Immature natural killer cell (primary cell): ENCODE measurements around the gene ADAP1. TPM values are rescaled to one million over a fixed set of nuclear protein-coding genes. Genes with fewer than 3 reads are reported as not detected.

Experiments
- DNase-seq, 3 donors: peaks; one replicate each; pipeline ENCODE4 v3.0.0; 2022; ENCODE audit warnings: mixed read lengths in 1 of 3
- H3K27ac Mint-ChIP-seq, 6 donors: one replicate each; pipeline ENCODE4 v1.8.0; 2020; ENCODE audit warnings: mixed read lengths in 6 of 6, mild to moderate bottlenecking in 5 of 6, inconsistent platforms in 4 of 6, moderate library complexity in 3 of 6
- H3K27me3 Mint-ChIP-seq, 3 donors: one replicate each; pipeline ENCODE4 v1.8.0; 2020 to 2021; ENCODE audit warnings: low read depth in 3 of 3, mild to moderate bottlenecking in 3 of 3, mixed read lengths in 3 of 3, moderate library complexity in 3 of 3, inconsistent platforms in 1 of 3
- H3K36me3 Mint-ChIP-seq, 3 donors: one replicate each; pipeline ENCODE4 v1.8.0; 2020; ENCODE audit warnings: mixed read lengths in 3 of 3, inconsistent platforms in 2 of 3, mild to moderate bottlenecking in 2 of 3
- H3K4me1 Mint-ChIP-seq, 2 donors: one replicate each; pipeline ENCODE4 v1.8.0; 2020; ENCODE audit warnings: inconsistent platforms in 2 of 2, mild to moderate bottlenecking in 2 of 2, mixed read lengths in 2 of 2, moderate library complexity in 1 of 2
- H3K4me3 Mint-ChIP-seq, 5 donors: one replicate each; pipeline ENCODE4 v1.8.0; 2020; ENCODE audit warnings: mild to moderate bottlenecking in 5 of 5, mixed read lengths in 5 of 5, inconsistent platforms in 3 of 5, moderate library complexity in 3 of 5
- H3K9me3 Mint-ChIP-seq, 6 donors: one replicate each; pipeline ENCODE4 v1.8.0; 2020; ENCODE audit warnings: mild to moderate bottlenecking in 6 of 6, mixed read lengths in 6 of 6, inconsistent platforms in 4 of 6, moderate library complexity in 3 of 6
- polyA plus RNA-seq, 3 donors: library from polyadenylated mRNA; unstranded; fragments of 300-500 nt; fragmentation: Illumina TruSeq; gene quantifications; one replicate each; pipeline ENCODE4 v1.2.3, GENCODE V29; 2021

ADAP1 gene
- polyA plus RNA-seq, 3 donors from 2014 or later, result 49.7 to 72.1 (median 55.1) TPM

DNA sequence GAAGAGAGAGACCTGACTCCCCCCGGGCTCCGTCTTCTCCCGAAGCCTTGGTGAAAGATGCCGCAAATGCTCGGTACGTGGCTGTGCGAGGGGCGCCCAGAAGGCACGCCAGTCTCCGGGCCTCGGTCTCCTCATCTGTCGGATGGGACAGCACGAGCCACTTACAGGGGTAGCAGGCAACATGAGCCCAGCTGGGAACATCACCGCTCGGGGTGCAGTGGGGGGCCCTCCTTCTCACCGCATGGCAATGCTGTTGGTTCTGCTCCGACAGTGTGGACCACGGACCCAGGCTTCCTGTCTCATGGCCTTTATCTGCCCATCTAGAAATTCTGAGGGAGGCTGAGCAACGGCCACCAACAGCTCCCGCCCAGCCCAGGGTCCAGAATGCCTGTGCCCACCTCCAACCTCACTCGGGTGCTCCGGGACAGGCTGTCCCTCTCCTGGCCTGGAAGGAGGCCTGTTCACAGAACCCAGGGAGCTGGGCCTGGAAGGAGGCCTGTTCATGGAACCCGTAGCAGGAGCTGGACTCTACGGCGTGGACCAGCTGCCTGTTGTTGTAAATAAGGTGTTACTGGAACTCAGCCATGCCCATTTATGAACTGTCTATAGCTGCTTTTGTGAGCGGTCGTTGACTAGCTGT is 15.8 kb downstream of the ADAP1 start:
- Mint-ChIP-seq H3K4me3 (no peak overlapping the region), H3K27ac (peak overlapping the region in 4 of 6 donors; percentile 28 to 74 (median 65)), H3K9me3 (no peaks in the 10 kb centered on the region), H3K36me3 (peaks cover 0 to 6% (median 5%) of the 10 kb centered on the region in 3 donors), H3K4me1 (peaks cover 42 to 43% of the 10 kb centered on the region in 2 donors), H3K27me3 (peaks cover 0 to 6% (median 4%) of the 10 kb centered on the region in 3 donors)
- DNase-seq, result no peak

DNA sequence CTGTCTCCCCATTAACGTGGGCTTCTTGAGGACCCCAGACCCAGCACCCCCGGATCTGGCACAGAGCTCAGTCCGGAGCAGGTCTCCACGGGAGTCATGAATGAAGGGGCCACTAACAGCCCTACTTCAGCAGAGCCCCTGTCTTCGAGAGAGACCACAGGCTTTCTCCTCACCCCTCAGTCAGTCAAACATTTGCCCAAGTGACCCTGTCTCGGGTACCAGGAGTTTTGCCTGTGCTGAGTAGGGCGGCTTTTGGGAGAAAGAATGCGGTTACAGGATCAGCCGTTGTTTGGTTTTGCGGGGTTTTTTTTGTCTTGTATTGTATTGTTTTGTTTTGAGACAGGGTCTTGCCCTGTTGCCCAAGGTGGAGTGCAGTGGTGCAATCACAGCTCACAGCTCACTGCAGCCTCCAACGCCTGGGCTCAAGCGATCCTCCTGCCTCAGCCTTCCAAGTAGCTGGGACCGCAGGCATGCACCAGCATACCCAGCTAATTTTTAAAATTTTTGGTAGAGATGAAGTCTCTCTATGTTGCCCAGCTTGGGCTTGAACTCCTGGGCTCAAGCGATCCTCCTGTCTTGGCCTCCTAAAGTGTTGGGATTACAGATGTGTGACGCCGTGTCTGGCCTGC is 16.5 kb downstream of the ADAP1 start:
- H3K4me3 Mint-ChIP-seq, result no peak overlapping the region
- peaks cover 42 to 43% of the 10 kb centered on the region in 2 donors for H3K4me1 Mint-ChIP-seq
- peaks cover 0 to 6% (median 5%) of the 10 kb centered on the region in 3 donors for H3K36me3 Mint-ChIP-seq
- H3K27me3 Mint-ChIP-seq, result peaks cover 0 to 6% (median 4%) of the 10 kb centered on the region in 3 donors
- no peak for DNase-seq
- H3K9me3 Mint-ChIP-seq, result no peaks in the 10 kb centered on the region
- H3K27ac Mint-ChIP-seq, result peak overlapping the region in 4 of 6 donors; percentile 20 to 74 (median 65)

DNA sequence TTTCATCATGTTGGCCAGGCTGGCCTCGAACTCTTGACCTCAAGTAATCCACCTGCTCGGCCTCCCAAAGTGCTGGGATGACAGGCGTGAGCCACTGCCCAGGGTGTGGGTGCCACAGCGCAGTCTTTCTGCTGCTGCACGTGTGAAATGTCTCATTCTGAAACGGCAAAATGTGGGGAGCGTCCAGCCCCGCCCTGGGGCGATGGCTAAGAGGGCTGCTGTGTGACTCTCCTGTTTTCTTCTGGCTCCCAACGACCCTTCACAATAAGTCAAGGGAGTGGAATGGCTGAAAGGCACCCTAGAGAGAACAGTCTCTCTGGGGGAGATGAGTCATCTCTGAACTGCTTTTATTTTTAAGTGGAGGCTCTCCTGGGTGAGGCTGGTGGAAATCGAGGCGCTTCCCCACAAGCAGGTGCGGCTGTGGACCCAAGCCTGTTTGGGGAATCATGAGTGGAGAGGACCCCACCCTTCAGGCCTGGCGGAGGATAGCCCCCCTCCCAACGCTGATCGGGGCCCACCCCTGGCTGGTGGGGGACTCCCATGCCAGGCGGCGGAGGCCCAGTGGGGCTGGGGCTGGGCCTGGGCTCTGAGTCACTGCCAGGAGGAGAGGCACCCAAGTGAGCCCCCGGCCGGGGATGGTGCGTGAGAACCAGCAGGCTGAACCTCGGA is 18.0 kb downstream of the ADAP1 start:
- Mint-ChIP-seq H3K4me1 (peaks cover 39 to 41% of the 10 kb centered on the region in 2 donors), H3K9me3 (no peaks in the 10 kb centered on the region), H3K4me3 (peak overlapping the region in 2 of 5 donors; percentile 31 to 58), H3K27me3 (peaks cover 2 to 6% (median 4%) of the 10 kb centered on the region in 3 donors), H3K36me3 (peaks cover 0 to 10% (median 2%) of the 10 kb centered on the region in 3 donors), H3K27ac (peak overlapping the region; percentile 34 to 84 (median 76))
- no peak for DNase-seq

DNA sequence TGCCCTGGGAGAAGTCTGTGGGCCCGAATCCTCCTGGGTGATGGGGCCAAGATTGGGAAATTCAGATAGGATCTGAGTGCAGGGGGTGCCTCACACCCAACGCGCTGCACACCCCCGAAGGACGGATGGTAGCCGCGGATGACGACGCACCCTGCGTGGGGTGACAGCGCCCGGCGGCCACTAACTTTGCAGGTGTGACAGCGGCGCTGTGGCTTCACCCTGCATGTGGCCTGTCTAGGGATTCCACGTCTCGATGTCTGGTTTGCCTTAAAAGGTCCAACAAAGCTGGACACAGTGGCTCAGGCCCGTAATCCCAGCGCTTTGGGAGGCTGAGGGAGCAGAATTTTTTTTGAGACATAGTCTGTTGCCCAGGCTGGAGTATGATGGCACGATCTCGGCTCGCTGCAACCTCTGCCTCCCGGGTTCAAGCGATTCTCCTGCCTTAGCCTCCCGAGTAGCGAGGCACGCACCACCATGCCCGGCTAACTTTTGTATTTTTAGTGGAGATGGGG is 18.6 kb downstream of the ADAP1 start:
- no peak for DNase-seq
- H3K4me3 Mint-ChIP-seq, result no peak overlapping the region
- no peaks in the 10 kb centered on the region for H3K9me3 Mint-ChIP-seq
- peaks cover 2 to 6% (median 4%) of the 10 kb centered on the region in 3 donors for H3K27me3 Mint-ChIP-seq
- peaks cover 0 to 10% (median 0%) of the 10 kb centered on the region in 3 donors for H3K36me3 Mint-ChIP-seq
- H3K27ac Mint-ChIP-seq, result peak overlapping the region in 5 of 6 donors; percentile 59 to 84 (median 78)
- peaks cover 37 to 44% of the 10 kb centered on the region in 2 donors for H3K4me1 Mint-ChIP-seq

DNA sequence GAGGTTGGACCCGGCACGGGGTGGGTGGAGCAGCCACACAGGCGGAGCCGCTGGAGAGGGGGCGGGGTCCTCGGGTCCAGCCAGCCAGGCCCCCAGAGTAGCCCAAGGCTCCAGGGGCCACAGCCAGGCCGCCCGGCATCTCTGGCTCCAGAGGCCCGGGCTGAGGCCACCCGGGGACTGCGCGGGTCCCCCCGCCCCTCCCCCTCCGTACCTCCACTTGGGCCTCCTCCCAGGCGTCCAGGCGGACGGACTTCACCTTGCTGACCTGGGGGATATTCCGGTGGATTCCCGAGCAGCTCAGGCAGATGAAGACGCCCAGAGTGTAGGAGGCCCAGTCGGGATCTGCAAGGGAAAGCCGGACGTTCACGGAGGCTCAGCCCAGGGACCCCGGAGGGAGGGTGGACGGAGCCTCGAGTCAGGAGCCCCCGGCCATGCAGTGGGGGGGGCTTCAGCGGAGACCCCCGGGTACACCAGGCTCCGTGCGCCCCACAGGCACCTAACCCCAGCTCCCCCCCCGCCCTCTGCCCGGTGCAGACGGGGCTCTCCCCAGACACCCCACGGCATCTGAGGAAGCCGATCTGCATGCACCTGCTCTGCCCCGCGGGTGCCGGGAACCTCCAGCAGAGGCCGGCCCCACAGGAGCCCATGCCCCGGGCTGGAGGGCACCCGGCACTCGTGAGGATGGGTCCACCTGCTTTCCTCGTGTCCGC is 19.2 kb downstream of the ADAP1 start:
- peaks cover 0 to 10% (median 0%) of the 10 kb centered on the region in 3 donors for H3K36me3 Mint-ChIP-seq
- H3K27ac Mint-ChIP-seq, result peak overlapping the region in 1 of 6 donors; percentile 75
- no peaks in the 10 kb centered on the region for H3K9me3 Mint-ChIP-seq
- H3K27me3 Mint-ChIP-seq, result peaks cover 2 to 6% (median 4%) of the 10 kb centered on the region in 3 donors
- DNase-seq, result no peak
- peaks cover 32 to 44% of the 10 kb centered on the region in 2 donors for H3K4me1 Mint-ChIP-seq
- H3K4me3 Mint-ChIP-seq, result no peak overlapping the region

DNA sequence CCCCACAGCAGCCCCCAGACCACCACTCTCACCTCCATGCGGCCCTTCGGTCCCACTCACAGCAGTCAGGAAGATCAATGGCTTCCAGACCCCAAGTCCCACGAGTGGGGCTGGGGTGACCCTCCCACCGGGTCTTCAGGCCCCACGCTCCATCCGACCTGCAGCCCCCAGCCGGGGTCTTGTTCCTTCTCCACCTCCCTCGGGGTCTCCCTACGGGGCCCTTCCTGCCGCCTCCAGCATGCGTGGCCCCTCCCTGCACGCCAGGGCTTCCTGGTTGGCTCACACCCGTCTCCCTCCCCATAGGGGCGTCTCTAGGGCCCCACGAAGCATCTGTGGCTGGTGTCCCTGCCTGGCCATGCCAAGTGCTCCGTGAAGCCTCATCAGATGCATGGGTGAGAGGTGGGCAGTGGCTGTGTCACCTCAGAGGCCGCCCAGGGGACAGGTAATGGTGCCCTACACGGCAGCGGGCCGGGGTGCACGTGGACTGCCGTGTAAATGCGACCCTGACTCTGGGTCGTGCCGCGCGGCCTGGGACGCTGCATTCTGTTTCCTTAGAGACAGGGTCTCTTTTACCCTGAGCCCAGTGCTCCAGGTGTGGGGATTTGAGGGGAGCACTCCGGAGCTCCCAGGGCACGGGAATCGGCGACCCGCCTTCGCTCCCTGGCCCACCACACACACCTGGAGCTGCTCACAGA is 19.9 kb downstream of the ADAP1 start:
- peaks cover 0 to 8% (median 0%) of the 10 kb centered on the region in 3 donors for H3K36me3 Mint-ChIP-seq
- no peaks in the 10 kb centered on the region for H3K9me3 Mint-ChIP-seq
- peak overlapping the region in 1 of 6 donors; percentile 80 for H3K27ac Mint-ChIP-seq
- DNase-seq, result no peak
- H3K27me3 Mint-ChIP-seq, result peaks cover 7 to 10% (median 10%) of the 10 kb centered on the region in 3 donors
- no peak overlapping the region for H3K4me3 Mint-ChIP-seq
- peaks cover 32 to 44% of the 10 kb centered on the region in 2 donors for H3K4me1 Mint-ChIP-seq

DNA sequence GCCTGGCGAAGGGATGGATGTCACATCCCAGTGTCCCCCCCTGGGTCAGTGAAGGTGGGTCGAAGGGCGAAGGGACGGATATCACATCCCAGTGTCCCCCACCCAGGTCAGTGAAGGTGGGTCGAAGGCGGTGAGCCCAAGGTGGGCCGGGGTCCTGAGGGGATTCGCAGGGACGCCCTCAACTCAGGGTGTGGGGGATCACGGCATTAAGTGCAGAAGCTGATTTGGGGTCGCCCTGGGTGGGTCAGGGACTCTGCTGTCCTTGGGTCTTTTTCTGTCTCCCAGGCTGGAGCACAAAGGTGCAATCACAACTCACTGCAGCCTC is 21.9 kb downstream of the ADAP1 start:
- DNase-seq, result no peak

DNA sequence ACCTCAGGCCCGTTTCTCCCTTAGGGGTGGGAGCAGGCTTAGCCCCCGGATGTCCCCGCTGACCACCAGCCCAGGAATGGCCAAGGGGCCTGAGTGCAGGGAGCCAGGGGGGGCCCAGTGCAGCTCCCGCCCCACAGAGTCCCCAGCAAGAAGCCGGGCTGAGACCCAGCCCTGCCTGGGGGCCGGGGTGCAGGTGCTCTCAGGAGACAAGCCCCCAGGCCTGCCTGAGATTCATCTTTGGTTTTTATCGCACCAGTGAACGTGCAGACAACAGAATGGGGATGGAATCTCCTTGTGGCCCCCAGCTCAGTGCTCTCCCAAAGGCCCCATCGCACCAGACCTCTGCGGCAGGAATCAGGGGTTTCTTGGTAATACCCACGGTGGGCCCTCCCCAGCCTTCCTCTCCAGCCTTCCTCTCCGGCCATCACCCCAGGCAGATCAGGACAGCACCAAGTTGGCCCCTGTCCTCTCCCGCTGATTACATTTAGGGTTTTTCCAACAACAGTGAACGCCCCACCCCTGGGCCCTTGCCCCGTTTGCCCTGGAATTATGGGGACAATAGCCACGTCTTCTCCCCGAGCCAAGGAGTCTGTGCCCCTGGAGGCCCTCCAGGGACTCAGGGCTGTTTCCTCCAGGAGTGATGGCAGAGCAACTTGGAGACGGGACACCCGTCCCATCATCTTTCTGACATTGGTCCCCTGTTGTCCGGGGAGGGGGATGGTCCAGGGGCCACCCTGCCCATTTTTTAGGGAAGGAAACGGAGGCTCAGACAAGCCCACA is 22.4 kb downstream of the ADAP1 start:
- Mint-ChIP-seq H3K4me1 (peaks cover 49 to 56% of the 10 kb centered on the region in 2 donors), H3K36me3 (peaks cover 0 to 8% (median 0%) of the 10 kb centered on the region in 3 donors), H3K4me3 (no peak overlapping the region), H3K27me3 (peaks cover 15 to 28% (median 23%) of the 10 kb centered on the region in 3 donors), H3K9me3 (no peaks in the 10 kb centered on the region), H3K27ac (peak overlapping the region in 4 of 6 donors; percentile 11 to 62 (median 48))
- no peak for DNase-seq

More for the DNA sequence above, 21.9 kb downstream of the ADAP1 start:
- H3K9me3 Mint-ChIP-seq, result no peaks in the 10 kb centered on the region
- peak overlapping the region in 2 of 6 donors; percentile 11 to 39 for H3K27ac Mint-ChIP-seq
- H3K4me3 Mint-ChIP-seq, result no peak overlapping the region
- peaks cover 0 to 8% (median 0%) of the 10 kb centered on the region in 3 donors for H3K36me3 Mint-ChIP-seq
- peaks cover 13 to 25% (median 23%) of the 10 kb centered on the region in 3 donors for H3K27me3 Mint-ChIP-seq
- H3K4me1 Mint-ChIP-seq, result peaks cover 44 to 51% of the 10 kb centered on the region in 2 donors

DNA sequence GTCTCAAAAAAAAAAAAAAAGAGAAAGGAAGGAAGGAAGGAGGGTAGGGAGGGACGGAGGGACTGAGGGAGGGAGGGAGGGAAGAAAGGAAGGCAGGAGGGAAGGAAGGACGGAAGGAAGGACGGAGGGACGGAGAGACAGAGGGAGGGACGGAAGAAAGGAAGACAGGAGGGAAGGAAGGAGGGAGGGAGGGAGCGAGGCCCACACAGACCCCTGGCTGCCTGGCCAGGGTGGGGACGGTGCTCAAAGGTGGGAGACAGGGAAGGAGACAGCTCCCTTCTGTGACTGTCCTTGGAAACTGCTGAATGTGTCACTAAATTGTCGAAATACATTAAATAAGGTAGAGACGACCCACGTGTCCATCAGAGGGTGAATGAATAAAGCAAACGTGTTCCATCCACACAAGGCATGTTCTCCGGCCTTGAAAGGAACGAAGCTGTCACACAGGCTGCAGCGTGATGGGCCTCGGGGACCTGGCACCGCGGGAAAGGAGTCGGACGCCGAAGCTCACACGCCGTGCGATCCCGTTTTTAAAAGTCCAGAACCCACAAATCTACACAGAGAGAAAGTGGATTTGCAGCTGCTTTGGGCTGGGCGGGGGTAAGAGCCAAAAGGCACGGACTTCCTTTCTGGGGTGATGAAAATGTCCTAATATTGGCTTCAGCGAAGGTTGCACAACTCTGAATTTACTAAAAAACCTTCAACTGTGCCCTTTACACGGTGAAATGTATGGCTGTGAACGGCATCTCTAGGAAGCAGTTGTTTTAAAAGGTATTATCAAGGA is 23.3 kb downstream of the ADAP1 start:
- Mint-ChIP-seq H3K4me1 (peaks cover 47 to 54% of the 10 kb centered on the region in 2 donors), H3K27me3 (peaks cover 15 to 24% (median 19%) of the 10 kb centered on the region in 3 donors), H3K27ac (peak overlapping the region in 5 of 6 donors; percentile 73 to 98 (median 80)), H3K36me3 (peaks cover 0 to 8% (median 0%) of the 10 kb centered on the region in 3 donors), H3K9me3 (no peaks in the 10 kb centered on the region), H3K4me3 (peak overlapping the region in 1 of 5 donors; percentile 49)
- no peak for DNase-seq

DNA sequence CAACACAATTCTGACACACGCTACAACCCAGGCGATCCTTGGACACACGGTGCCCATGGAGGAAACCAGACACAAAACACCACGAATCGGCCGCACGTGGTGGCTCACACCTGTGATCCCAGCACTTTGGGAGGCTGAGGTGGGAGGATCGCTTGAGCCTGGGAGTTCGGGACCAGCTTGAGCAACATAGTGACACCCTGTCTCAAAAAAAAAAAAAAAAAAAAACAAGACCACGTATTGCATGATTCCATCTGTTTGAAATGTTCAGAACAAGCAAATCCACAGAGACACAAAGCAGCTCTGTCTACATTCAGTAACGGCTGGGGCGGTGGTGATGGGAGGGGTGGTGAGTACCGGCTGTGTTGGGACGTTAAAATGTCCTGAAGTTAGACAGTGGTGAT is 25.2 kb downstream of the ADAP1 start:
- Mint-ChIP-seq H3K27ac (peak overlapping the region; percentile 90 to 98 (median 94)), H3K9me3 (no peaks in the 10 kb centered on the region), H3K27me3 (peaks cover 24 to 37% (median 25%) of the 10 kb centered on the region in 3 donors), H3K4me3 (peak overlapping the region; percentile 52 to 71 (median 66)), H3K36me3 (peaks cover 0 to 8% (median 0%) of the 10 kb centered on the region in 3 donors), H3K4me1 (peaks cover 55 to 62% of the 10 kb centered on the region in 2 donors)
- DNase-seq, result no peak

DNA sequence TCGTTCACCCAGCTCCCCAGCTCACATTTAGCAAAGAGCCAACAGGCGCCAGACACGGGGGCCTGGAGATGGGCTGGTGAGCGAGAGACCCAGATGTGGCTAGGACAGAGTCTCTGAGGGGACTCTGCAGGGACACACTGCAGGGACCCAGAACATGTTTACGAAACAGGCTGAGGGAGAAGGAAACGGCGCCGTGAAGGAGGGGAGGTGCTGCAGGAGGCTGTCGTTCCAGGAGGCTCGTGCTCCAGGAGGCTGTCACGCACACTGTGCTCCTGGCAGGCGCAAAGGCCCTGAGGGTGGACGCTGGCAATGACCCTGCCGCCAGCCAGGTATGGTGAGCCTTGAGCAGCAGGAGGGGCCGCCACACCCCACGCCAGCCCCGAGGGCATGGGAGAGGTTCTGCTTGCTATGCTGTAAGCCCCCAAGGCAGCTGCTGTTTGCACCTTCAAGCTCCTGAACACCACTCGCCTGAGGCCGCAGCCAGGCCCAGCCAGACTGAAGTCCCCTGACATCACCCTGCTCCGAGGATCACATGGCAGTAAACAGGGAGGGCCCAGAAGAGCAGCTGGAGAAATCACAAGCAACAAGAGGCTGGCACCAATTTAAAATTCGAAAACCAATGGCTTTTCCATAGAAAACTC is 27.3 kb downstream of the ADAP1 start:
- no peak for DNase-seq
- peak overlapping the region in 4 of 5 donors; percentile 9 to 47 (median 32) for H3K4me3 Mint-ChIP-seq
- no peaks in the 10 kb centered on the region for H3K9me3 Mint-ChIP-seq

More for the DNA sequence above, 27.3 kb downstream of the ADAP1 start:
- H3K4me1 Mint-ChIP-seq, result peaks cover 65 to 74% of the 10 kb centered on the region in 2 donors
- peaks cover 30 to 50% (median 32%) of the 10 kb centered on the region in 3 donors for H3K27me3 Mint-ChIP-seq
- H3K27ac Mint-ChIP-seq, result peak overlapping the region; percentile 89 to 95 (median 91)
- H3K36me3 Mint-ChIP-seq, result peaks cover 0 to 4% (median 0%) of the 10 kb centered on the region in 3 donors
